Measurements from ENCODE around the gene GNB5. TPM values are rescaled to one million over a fixed set of nuclear protein-coding genes. Genes with fewer than 3 reads are reported as not detected.

Gene GNB5
- total and polyA plus RNA-seq, 2 of the 13 experiments (the other 11 are each of a cell fraction or from before 2014, with no cell fraction given), result 13.7 to 14.4 TPM

- Histone ChIP-seq H3K79me2 (ENCODE audit: insufficient read depth, low read length) (no peaks in the 10 kb centered on the region), H3K4me2 (ENCODE audit: low read depth, low read length) (no peak overlapping the region), H3K36me3 (replicated peaks in 1 of 2; ENCODE audit: control insufficient read depth in 1 of 2, insufficient read depth in 2 of 2, low read length in 2 of 2) (no peaks in the 10 kb centered on the region), H4K20me1 (ENCODE audit: insufficient read depth, low read length) (no peaks in the 10 kb centered on the region), H3K4me1 (ENCODE audit: insufficient read depth, low read length) (peaks cover 48% of the 10 kb centered on the region), H3K9me3 (ENCODE audit: low read length) (no peaks in the 10 kb centered on the region), H3K27me3 (ENCODE audit: control insufficient read depth in 1 of 2, insufficient read depth in 2 of 2, low read length in 2 of 2) (no peaks in the 10 kb centered on the region), H2AFZ (ENCODE audit: low read length) (no peak overlapping the region), H3K9ac (ENCODE audit: insufficient read depth, low read depth, low read length) (no peak overlapping the region), H3K4me3 (replicated peaks in 1 of 3; ENCODE audit: insufficient read depth in 1 of 3, low read depth in 2 of 3, low read length in 3 of 3) (no peak overlapping the region), H3K27ac (ENCODE audit: extremely low read length, insufficient read depth, low read length) (no peak overlapping the region)
- FAIRE-seq (no peak), ATAC-seq (no peak), DNase-seq (ENCODE audit: low spot score) (no peak)
- 88% methylated on average over 16 of the region's 16 CpGs for WGBS (ENCODE audit: low lambda C conversion rate)
- ChIA-PET CTCF (ENCODE audit: low intra/inter-chr PET ratio, low total read pairs) (no interaction called here), POLR2A (no interaction called here)
- in situ Hi-C loops (cut with HindIII; ENCODE audit: extremely low pct_ligation_motif_present, low pct_unique_long_range_greater_than_20kb), result no loop called here
- intact Hi-C loops (cut with micrococcal nuclease; ENCODE audit: unreplicated experiment), result no loop called here
- TF ChIP-seq MAFK (conservative IDR thresholded peaks at IDR 0.05 in 1 of 2, IDR thresholded peaks at IDR 0.05 in 1 of 2; ENCODE audit: low read length in 2 of 2) (0 out of 4 replicates have a peak, but pooled peaks of 1 of the 2 experiments have one; percentile 8), NR1H2 (CRISPR knock-in tag; IDR thresholded peaks at IDR 0.05; ENCODE audit: borderline replicate concordance, low read depth) (no peak), KDM5A (IDR thresholded peaks at IDR 0.05; ENCODE audit: borderline replicate concordance, low read length) (no peak), TERF1 (CRISPR knock-in tag; IDR thresholded peaks at IDR 0.05) (no peak)
- no TSS peak for BruUV-seq (replicated peaks)
Measured at GRCh38 chr15:52101542-52102323, 89.5 kb downstream of the GNB5 start.

GRCh38 chr15:52100807-52101442 is 90.3 kb downstream of the GNB5 start:
- Histone ChIP-seq H4K20me1 (ENCODE audit: insufficient read depth, low read length) (no peaks in the 10 kb centered on the region), H3K27ac (ENCODE audit: extremely low read length, insufficient read depth, low read length) (no peak overlapping the region), H3K4me2 (ENCODE audit: low read depth, low read length) (no peak overlapping the region), H3K9ac (ENCODE audit: insufficient read depth, low read depth, low read length) (no peak overlapping the region), H3K27me3 (ENCODE audit: control insufficient read depth in 1 of 2, insufficient read depth in 2 of 2, low read length in 2 of 2) (no peaks in the 10 kb centered on the region), H3K36me3 (replicated peaks in 1 of 2; ENCODE audit: control insufficient read depth in 1 of 2, insufficient read depth in 2 of 2, low read length in 2 of 2) (no peaks in the 10 kb centered on the region), H2AFZ (ENCODE audit: low read length) (peak overlapping the region; percentile 61), H3K9me3 (ENCODE audit: low read length) (no peaks in the 10 kb centered on the region), H3K79me2 (ENCODE audit: insufficient read depth, low read length) (no peaks in the 10 kb centered on the region), H3K4me3 (replicated peaks in 1 of 3; ENCODE audit: insufficient read depth in 1 of 3, low read depth in 2 of 3, low read length in 3 of 3) (no peak overlapping the region), H3K4me1 (ENCODE audit: insufficient read depth, low read length) (peaks cover 40% of the 10 kb centered on the region)
- in situ Hi-C loops (cut with HindIII; ENCODE audit: extremely low pct_ligation_motif_present, low pct_unique_long_range_greater_than_20kb), result no loop called here
- BruUV-seq (replicated peaks), result no TSS peak
- WGBS (ENCODE audit: low lambda C conversion rate), result 51% methylated on average over 6 of the region's 6 CpGs
- ATAC-seq (no peak), DNase-seq (ENCODE audit: low spot score) (no peak), FAIRE-seq (no peak)
- intact Hi-C loops (cut with micrococcal nuclease; ENCODE audit: unreplicated experiment), result no loop called here
- ChIA-PET POLR2A (interaction anchor here (1.0 kb wide), 1 partner anchor 129 kb away, joined by 4 read pairs; the partner anchor contains the start of gene LEO1), CTCF (ENCODE audit: low intra/inter-chr PET ratio, low total read pairs) (no interaction called here)
- TF ChIP-seq ZGPAT (CRISPR knock-in tag; IDR thresholded peaks at IDR 0.05) (no peak), IRF1 (CRISPR knock-in tag; IDR thresholded peaks at IDR 0.05; ENCODE audit: low read depth) (no peak), BHLHE40 (IDR thresholded peaks at IDR 0.05; ENCODE audit: low read length) (0 out of 2 replicates have a peak, but pooled peaks have one; percentile 1), FUBP1 (CRISPR knock-in tag; IDR thresholded peaks at IDR 0.05; ENCODE audit: borderline replicate concordance) (no peak), FIP1L1 (IDR thresholded peaks at IDR 0.05; ENCODE audit: borderline replicate concordance, insufficient read depth, low read depth, low read length) (no peak), ZNF256 (CRISPR knock-in tag; conservative IDR thresholded peaks at IDR 0.05) (no peak)

All from HepG2 (cell line).